HEK293T (cell line): ENCODE data around the gene PAX8.
A peak's percentile ranks its signal among the peaks of the same experiment; 100 is the strongest.
"Not testable (repeated sequence)": the region's sequence is repeated elsewhere in the genome, so short reads cannot be mapped to it uniquely, and the experiment has no call there.

Source experiments
- CTCF ChIA-PET: fragments of 350-600 bp; formaldehyde crosslinking; extraction: SDS; loops from one replicate; lab custom pipeline; 2021; ENCODE audit warnings: antibody characterized with exemption, inconsistent platforms; lab: Yijun Ruan, JAX
- POLR2A ChIA-PET: fragments of 350-600 bp; formaldehyde crosslinking; extraction: SDS; loops from one replicate; lab custom pipeline; 2020; ENCODE audit warnings: antibody characterized with exemption, inconsistent platforms; lab: Yijun Ruan, JAX
- DNase-seq: peaks from one replicate; pipeline ENCODE4 v3.0.0; 2012; ENCODE audit warnings: mixed read lengths; ENCODE audit errors: extremely low spot score
- ARNT ChIP-seq: fragments of 450-650 bp; IDR thresholded peaks from 2 replicates; pipeline ENCODE4 v1.6.1; 2017; ENCODE audit warnings: mild to moderate bottlenecking
- BHLHE40 ChIP-seq: fragments of 450-650 bp; IDR thresholded peaks from 2 replicates; pipeline ENCODE4 v1.6.1; 2016; ENCODE audit warnings: mild to moderate bottlenecking, moderate library complexity, borderline replicate concordance
- CTBP1 ChIP-seq: fragments of 450-650 bp; IDR thresholded peaks from 2 replicates; pipeline ENCODE4 v1.6.1; 2016; ENCODE audit warnings: borderline replicate concordance
- ELF4 ChIP-seq: fragments of 450-650 bp; IDR thresholded peaks from 2 replicates; pipeline ENCODE4 v1.6.1; 2017; ENCODE audit warnings: antibody characterized with exemption
- FOXA1 ChIP-seq: fragments of 450-650 bp; IDR thresholded peaks from 2 replicates; pipeline ENCODE4 v1.6.1; 2016; ENCODE audit warnings: mild to moderate bottlenecking
- FOXK2 ChIP-seq: fragments of 450-650 bp; IDR thresholded peaks from 2 replicates; pipeline ENCODE4 v1.6.1; 2016; ENCODE audit warnings: mild to moderate bottlenecking
- FOXM1 ChIP-seq: fragments of 450-650 bp; IDR thresholded peaks from 2 replicates; pipeline ENCODE4 v1.6.1; 2017; ENCODE audit warnings: mild to moderate bottlenecking, borderline replicate concordance
- HDGF ChIP-seq: fragments of 450-650 bp; IDR thresholded peaks from 2 replicates; pipeline ENCODE4 v1.6.1; 2017; ENCODE audit warnings: antibody characterized with exemption, borderline replicate concordance
- L3MBTL2 ChIP-seq: fragments of 450-650 bp; conservative IDR thresholded peaks from 2 replicates; pipeline ENCODE4 v1.6.1; 2016; ENCODE audit warnings: mild to moderate bottlenecking
- LEF1 ChIP-seq: fragments of 450-650 bp; IDR thresholded peaks from 2 replicates; pipeline ENCODE4 v1.6.1; 2017; ENCODE audit warnings: mild to moderate bottlenecking, borderline replicate concordance
- NFRKB ChIP-seq: fragments of 450-650 bp; IDR thresholded peaks from 2 replicates; pipeline ENCODE4 v1.6.1; 2016; ENCODE audit warnings: mild to moderate bottlenecking, moderate library complexity
- PKNOX1 ChIP-seq: fragments of 450-650 bp; IDR thresholded peaks from 2 replicates; pipeline ENCODE4 v1.6.1; 2016
- SP1 ChIP-seq: fragments of 450-650 bp; IDR thresholded peaks from 2 replicates; pipeline ENCODE4 v1.6.1; 2017
- SUZ12 ChIP-seq: fragments of 450-650 bp; IDR thresholded peaks from 2 replicates; pipeline ENCODE4 v1.6.1; 2016; ENCODE audit warnings: mild to moderate bottlenecking
- TARDBP ChIP-seq: fragments of 450-650 bp; IDR thresholded peaks from 2 replicates; pipeline ENCODE4 v1.6.1; 2016
- ZNF384 ChIP-seq: fragments of 450-650 bp; IDR thresholded peaks from 2 replicates; pipeline ENCODE4 v1.6.1; 2016

The PAX8 gene

GRCh38 chr2:113278742-113279139, at the start of gene PAX8:
Gene PAX8, minus strand, starts transcription at chr2:113278921. Its CDS starts 527 bp downstream, at chr2:113278394.
- CTCF ChIA-PET: no interaction called here
- no peak for DNase-seq
- TF ChIP-seq BHLHE40 (no peak), LEF1 (no peak), SP1 (no peak), FOXA1 (no peak), ZNF384 (no peak), PKNOX1 (no peak), ELF4 (no peak), FOXM1 (no peak)
- POLR2A ChIA-PET: no interaction called here

GRCh38 chr2:113328043-113328442, 49.3 kb upstream of the PAX8 start:
- DNase-seq: no peak
- CTCF ChIA-PET: no interaction called here
- POLR2A ChIA-PET: no interaction called here
- no peak for TF ChIP-seq HDGF
- TF ChIP-seq NFRKB: no peak
- TF ChIP-seq TARDBP: no peak
- no peak for TF ChIP-seq LEF1
- no peak for TF ChIP-seq FOXK2
- TF ChIP-seq ARNT: no peak
- no peak for TF ChIP-seq L3MBTL2
- no peak for TF ChIP-seq BHLHE40
- TF ChIP-seq ZNF384: no peak
- TF ChIP-seq SP1: no peak
- no peak for TF ChIP-seq ELF4
- TF ChIP-seq SUZ12: no peak
- no peak for TF ChIP-seq FOXA1
- no peak for TF ChIP-seq FOXM1
- no peak for TF ChIP-seq PKNOX1
- TF ChIP-seq CTBP1: no peak

GRCh38 chr2:113325161-113325731, 46.5 kb upstream of the PAX8 start:
- POLR2A ChIA-PET: interaction anchor here (1.1 kb wide), 1 partner anchor 14 kb away, joined by 6 read pairs; no protein-coding TSS in a partner anchor
- CTCF ChIA-PET, DNase-seq: not testable (repeated sequence)

- POLR2A ChIA-PET: interaction anchor here (1.1 kb wide), 1 partner anchor 15 kb away, joined by 6 read pairs; no protein-coding TSS in a partner anchor
- TF ChIP-seq ZNF384 (no peak), SUZ12 (no peak), NFRKB (no peak), CTBP1 (no peak), SP1 (no peak), ARNT (no peak), FOXK2 (no peak), PKNOX1 (peak; percentile 63), FOXA1 (no peak), HDGF (no peak), L3MBTL2 (peak; percentile 97), FOXM1 (no peak), BHLHE40 (no peak)
- DNase-seq: peak; percentile 89
- CTCF ChIA-PET: no interaction called here
Observed at GRCh38 chr2:113324684-113325160, 46.0 kb upstream of the PAX8 start.

GRCh38 chr2:113323129-113323528, 44.4 kb upstream of the PAX8 start:
- POLR2A ChIA-PET, CTCF ChIA-PET, DNase-seq: not testable (repeated sequence)

GRCh38 chr2:113320106-113320505, 41.4 kb upstream of the PAX8 start:
- POLR2A ChIA-PET, DNase-seq, CTCF ChIA-PET: not testable (repeated sequence)

- POLR2A ChIA-PET, DNase-seq, CTCF ChIA-PET: not testable (repeated sequence)
- TF ChIP-seq PKNOX1: peak; percentile 60
Observed at GRCh38 chr2:113318941-113319340, 40.2 kb upstream of the PAX8 start.
